Activated CD8-positive, alpha-beta T cell treated with anti-CD3 and anti-CD28 coated beads for 36 hours (primary cell): ENCODE measurements around the gene FYN. TPM values are rescaled to one million over a fixed set of nuclear protein-coding genes. Genes with fewer than 3 reads are reported as not detected.

ENCODE experiments used
- ATAC-seq: fragments of 200-7000 bp; cut with Tn5 transposase; one replicate; pipeline ENCODE4 v1.10.0; 2021; ENCODE audit warnings: mild to moderate bottlenecking, moderate library complexity
- CTCF ChIA-PET: fragments of 350-600 bp; sonication (Branson Sonifier 250); formaldehyde crosslinking; loops from one replicate; lab custom pipeline; 2021; ENCODE audit warnings: antibody characterized with exemption; lab: Charles Lee
- POLR2A ChIA-PET: fragments of 350-600 bp; sonication (Branson Sonifier 250); formaldehyde crosslinking; loops from one replicate; lab custom pipeline; 2021; ENCODE audit warnings: antibody characterized with exemption; lab: Charles Lee
- DNase-seq: peaks from one replicate; pipeline ENCODE4 v3.0.0-alpha.2; 2020
- H3K27ac Mint-ChIP-seq: one replicate; pipeline ENCODE4 v1.8.0; 2021; ENCODE audit warnings: mild to moderate bottlenecking, mixed read lengths
- H3K27me3 Mint-ChIP-seq: one replicate; pipeline ENCODE4 v1.8.0; 2021; ENCODE audit warnings: mixed read lengths
- H3K36me3 Mint-ChIP-seq: one replicate; pipeline ENCODE4 v1.8.0; 2021; ENCODE audit warnings: low read depth, mixed read lengths
- H3K4me1 Mint-ChIP-seq: one replicate; pipeline ENCODE4 v1.8.0; 2021; ENCODE audit warnings: low read depth, mixed read lengths
- H3K4me3 Mint-ChIP-seq: one replicate; pipeline ENCODE4 v1.8.0; 2021; ENCODE audit warnings: mild to moderate bottlenecking, moderate library complexity, mixed read lengths
- H3K9me3 Mint-ChIP-seq: one replicate; pipeline ENCODE4 v1.8.0; 2021; ENCODE audit warnings: mixed read lengths
- CTCF ChIP-seq: fragments of 200-600 bp; IDR thresholded peaks from one replicate; pipeline ENCODE4 v1.8.0; 2022; ENCODE audit warnings: antibody characterized with exemption, mild to moderate bottlenecking
- intact Hi-C: fragments of 100-400 bp; cut with micrococcal nuclease; formaldehyde crosslinking; loops from one replicate; pipeline ENCODE4 v1.10.0; 2022
- total RNA-seq, 2 experiments: library from RNA; stranded (reverse); gene quantifications; one replicate each; pipeline ENCODE4 v1.2.3, GENCODE V29; 2021

FYN gene
- total RNA-seq, 2 experiments from 2014 or later, result 384 to 386 TPM

- H3K4me1 Mint-ChIP-seq, result peaks cover 92% of the 10 kb centered on the region
- H3K27me3 Mint-ChIP-seq, result no peaks in the 10 kb centered on the region
- DNase-seq (no peak), ATAC-seq (no peak)
- intact Hi-C loops, result loop anchor here (2.0 kb wide), 1 partner anchor 35 kb away; no protein-coding TSS in a partner anchor
- no peak for TF ChIP-seq CTCF
- H3K4me3 Mint-ChIP-seq, result peak overlapping the region; percentile 24
- H3K36me3 Mint-ChIP-seq, result peaks cover 81% of the 10 kb centered on the region
- H3K9me3 Mint-ChIP-seq, result peaks cover 4% of the 10 kb centered on the region
- ChIA-PET CTCF (interaction anchor here (1.1 to 1.8 kb wide), 7 partner anchors 7 to 274 kb away, joined by 4 to 10 read pairs (median 4); no protein-coding TSS in a partner anchor), POLR2A (interaction anchor here (0.7 to 3.1 kb wide), 10 partner anchors 9 to 270 kb away, joined by 3 to 11 read pairs (median 5); no protein-coding TSS in a partner anchor)
- H3K27ac Mint-ChIP-seq, result peak overlapping the region; percentile 99
Observed at GRCh38 chr6:111769365-111770152, 103.7 kb downstream of the FYN start.

GRCh38 chr6:111768431-111768770, 104.9 kb downstream of the FYN start:
- Mint-ChIP-seq H3K4me1 (peaks cover 91% of the 10 kb centered on the region), H3K36me3 (peaks cover 84% of the 10 kb centered on the region), H3K9me3 (peaks cover 4% of the 10 kb centered on the region), H3K27ac (peak overlapping the region; percentile 99), H3K4me3 (no peak overlapping the region), H3K27me3 (no peaks in the 10 kb centered on the region)
- DNase-seq, result no peak
- ChIA-PET CTCF (interaction anchor here (1.0 to 1.9 kb wide), 6 partner anchors 8 to 60 kb away, joined by 3 to 5 read pairs (median 4); no protein-coding TSS in a partner anchor), POLR2A (interaction anchor here (0.7 to 3.1 kb wide), 7 partner anchors 8 to 106 kb away, joined by 3 to 11 read pairs (median 4); no protein-coding TSS in a partner anchor)
- ATAC-seq, result no peak
- TF ChIP-seq CTCF, result no peak
- intact Hi-C loops, result loop anchor here (2.0 kb wide), 1 partner anchor 36 kb away; no protein-coding TSS in a partner anchor

- Mint-ChIP-seq H3K4me3 (peak overlapping the region; percentile 31), H3K9me3 (peaks cover 4% of the 10 kb centered on the region), H3K27me3 (no peaks in the 10 kb centered on the region), H3K27ac (peak overlapping the region; percentile 99), H3K36me3 (peaks cover 87% of the 10 kb centered on the region), H3K4me1 (peaks cover 94% of the 10 kb centered on the region)
- ATAC-seq, result peak; percentile 11
- CTCF ChIA-PET, result interaction anchor here (1.0 to 1.9 kb wide), 6 partner anchors 9 to 59 kb away, joined by 3 to 5 read pairs (median 4); no protein-coding TSS in a partner anchor
- POLR2A ChIA-PET, result interaction anchor here (0.7 to 3.1 kb wide), 8 partner anchors 8 to 106 kb away, joined by 3 to 12 read pairs (median 4); no protein-coding TSS in a partner anchor
- peak; percentile 45 for DNase-seq
- no peak for TF ChIP-seq CTCF
- intact Hi-C loops, result loop anchor here (2.0 kb wide), 1 partner anchor 37 kb away; no protein-coding TSS in a partner anchor
Observed at GRCh38 chr6:111767752-111768430, 105.4 kb downstream of the FYN start.

- H3K4me1 Mint-ChIP-seq, result peaks cover 96% of the 10 kb centered on the region
- no peaks in the 10 kb centered on the region for H3K27me3 Mint-ChIP-seq
- ATAC-seq, result no peak
- intact Hi-C loops, result no loop called here
- TF ChIP-seq CTCF, result no peak
- no peak for DNase-seq
- peaks cover 86% of the 10 kb centered on the region for H3K36me3 Mint-ChIP-seq
- CTCF ChIA-PET, result interaction anchor here (0.7 to 1.9 kb wide), 2 partner anchors 58 to 278 kb away, joined by 3 to 4 read pairs; no protein-coding TSS in a partner anchor
- POLR2A ChIA-PET, result interaction anchor here (0.8 to 2.1 kb wide), 8 partner anchors 9 to 106 kb away, joined by 3 to 12 read pairs (median 4); no protein-coding TSS in a partner anchor
- H3K9me3 Mint-ChIP-seq, result peaks cover 4% of the 10 kb centered on the region
- peak overlapping the region; percentile 99 for H3K27ac Mint-ChIP-seq
- peak overlapping the region; percentile 62 for H3K4me3 Mint-ChIP-seq
Observed at GRCh38 chr6:111766201-111766857, 106.9 kb downstream of the FYN start.
